HepG2 (cell line): ENCODE data around the gene EPM2AIP1. TPM values are rescaled to one million over a fixed set of nuclear protein-coding genes. Genes with fewer than 3 reads are reported as not detected.

Experiments used
- ETV6 ChIP-seq: sonication (generic); formaldehyde crosslinking; conservative IDR thresholded peaks from 2 replicates; pipeline ENCODE4 v1.4.0; 2020; ENCODE audit warnings: missing genetic modification reagents
- HNF4A ChIP-seq: sonication (generic); formaldehyde crosslinking; IDR thresholded peaks from 2 replicates; pipeline ENCODE4 v1.4.0; 2020; ENCODE audit warnings: missing genetic modification reagents
- MTA1 ChIP-seq: sonication (generic); formaldehyde crosslinking; IDR thresholded peaks from 2 replicates; pipeline ENCODE4 v1.4.0; 2020; ENCODE audit warnings: missing genetic modification reagents, mild to moderate bottlenecking, borderline replicate concordance
- PAWR ChIP-seq: sonication (generic); formaldehyde crosslinking; IDR thresholded peaks from 2 replicates; pipeline ENCODE4 v1.4.0; 2020; ENCODE audit warnings: missing genetic modification reagents, mild to moderate bottlenecking, borderline replicate concordance
- SMARCC2 ChIP-seq: fragments of 450-650 bp; IDR thresholded peaks from 2 replicates; pipeline ENCODE4 v1.6.1; 2017; ENCODE audit warnings: antibody characterized with exemption, mild to moderate bottlenecking
- SOX5 ChIP-seq: IDR thresholded peaks from 2 replicates; pipeline ENCODE4 v1.6.1; 2016; ENCODE audit warnings: borderline replicate concordance
- SOX6 ChIP-seq, 2 experiments: fragments of 450-650 bp in 1 of 2; sonication (generic) in 1 of 2; formaldehyde crosslinking in 1 of 2; IDR thresholded peaks; 2 replicates each; pipeline versions ENCODE4 v1.4.0 to v1.6.1; 2017 to 2020; ENCODE audit warnings: antibody characterized with exemption in 1 of 2, mild to moderate bottlenecking in 1 of 2, missing genetic modification reagents in 1 of 2
- TOPORS ChIP-seq: sonication (generic); formaldehyde crosslinking; IDR thresholded peaks from 2 replicates; pipeline ENCODE4 v1.8.0; 2023; ENCODE audit warnings: mild to moderate bottlenecking, missing genetic modification reagents
- ZEB1 ChIP-seq: IDR thresholded peaks from 2 replicates; pipeline ENCODE4 v1.6.1; 2012; ENCODE audit warnings: mild to moderate bottlenecking, low read depth, inconsistent platforms; ENCODE audit not compliant: insufficient replicate concordance
- ZFP36L2 ChIP-seq: sonication (generic); formaldehyde crosslinking; IDR thresholded peaks from 2 replicates; pipeline ENCODE4 v1.4.0; 2020; ENCODE audit warnings: missing genetic modification reagents
- ZNF101 ChIP-seq: sonication (generic); formaldehyde crosslinking; IDR thresholded peaks from 2 replicates; pipeline ENCODE4 v1.4.0; 2020; ENCODE audit warnings: mild to moderate bottlenecking, low read depth, missing genetic modification reagents, borderline replicate concordance
- ZNF660 ChIP-seq: sonication (generic); formaldehyde crosslinking; IDR thresholded peaks from 2 replicates; pipeline ENCODE4 v1.5.1; 2020; ENCODE audit warnings: mild to moderate bottlenecking, low read depth, missing genetic modification reagents, borderline replicate concordance
- polyA plus RNA-seq, 8 experiments: library from polyadenylated mRNA; depleted of rRNA in 3 of 8; stranded (reverse) in 7 of 8; unstranded in 1 of 8; fragments of >200 nt; fragmentation: Illumina TruSeq in 4 of 8; extraction: Trizol in 4 of 8; gene quantifications; 2 replicates each; pipeline versions ENCODE4 v1.2.1 to v1.2.3, GENCODE V29; 2011 to 2016; ENCODE audit warnings: low read depth in 4 of 8, missing spikeins in 1 of 8, mixed read lengths in 1 of 8; ENCODE audit not compliant: insufficient read depth in 1 of 8
- total RNA-seq, 5 experiments: library from RNA; depleted of rRNA; stranded (reverse); fragments of >200 nt; fragmentation: Illumina TruSeq; extraction: Trizol; gene quantifications; 2 replicates each; pipeline ENCODE4 v1.2.3, GENCODE V29; 2016; ENCODE audit warnings: low read depth in 1 of 5
- TF ChIP-seq, protein P1 (sequence below): IDR thresholded peaks from 2 replicates; pipeline ENCODE4 v1.6.1; 2016; ENCODE audit warnings: missing genetic modification reagents, missing compliant biosample characterization
- TF ChIP-seq, protein P2 (sequence below): IDR thresholded peaks from 2 replicates; pipeline ENCODE4 v1.6.1; 2012; ENCODE audit warnings: low read length, improper control_type of control experiment
- TF ChIP-seq, protein P3 (sequence below): sonication (generic); formaldehyde crosslinking; IDR thresholded peaks from 2 replicates; pipeline ENCODE4 v1.4.0; 2020; ENCODE audit warnings: missing genetic modification reagents
- TF ChIP-seq, protein P4 (sequence below): sonication (generic); formaldehyde crosslinking; IDR thresholded peaks from 2 replicates; pipeline ENCODE4 v1.4.0; 2020; ENCODE audit warnings: mild to moderate bottlenecking, missing genetic modification reagents
- TF ChIP-seq, protein P5 (sequence below): sonication (generic); formaldehyde crosslinking; IDR thresholded peaks from 2 replicates; pipeline ENCODE4 v1.5.0; 2020; ENCODE audit warnings: mild to moderate bottlenecking, missing genetic modification reagents

Gene EPM2AIP1
- total and polyA plus RNA-seq, 2 of the 13 experiments (the other 11 are each of a cell fraction or from before 2014, with no cell fraction given), result 10.7 to 23.0 TPM

DNA sequence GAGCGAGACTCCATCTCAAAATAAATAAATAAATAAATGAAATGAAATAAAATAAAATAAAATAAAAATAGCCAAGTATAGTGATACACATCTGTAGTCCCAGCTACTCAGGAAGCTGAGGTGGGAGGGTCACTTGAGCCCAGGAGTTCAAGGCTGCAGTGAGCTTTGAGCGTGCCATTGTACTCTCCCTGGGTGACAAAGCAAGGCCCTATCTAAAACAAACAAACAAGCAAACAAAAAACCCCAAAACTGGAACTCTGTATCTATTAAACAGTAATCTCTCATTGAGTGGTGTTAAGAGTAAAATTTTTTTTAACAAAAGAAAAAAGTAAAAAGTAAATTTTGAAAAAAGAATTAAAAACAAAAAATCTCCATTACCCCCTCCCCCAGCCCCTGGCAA, 20.8 kb downstream of the EPM2AIP1 start (continued):
- TF ChIP-seq ZNF660 (CRISPR knock-in tag), result no peak
- no peak for TF ChIP-seq ZNF101
- TF ChIP-seq TOPORS (CRISPR knock-in tag), result no peak
- TF ChIP-seq SMARCC2, result no peak
- peak; percentile 83 for TF ChIP-seq SOX5 (CRISPR knock-in tag)
- TF ChIP-seq, protein P1, sequence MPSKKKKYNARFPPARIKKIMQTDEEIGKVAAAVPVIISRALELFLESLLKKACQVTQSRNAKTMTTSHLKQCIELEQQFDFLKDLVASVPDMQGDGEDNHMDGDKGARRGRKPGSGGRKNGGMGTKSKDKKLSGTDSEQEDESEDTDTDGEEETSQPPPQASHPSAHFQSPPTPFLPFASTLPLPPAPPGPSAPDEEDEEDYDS (CRISPR knock-in tag), result no peak
- no peak for TF ChIP-seq ZFP36L2 (CRISPR knock-in tag)
- no peak for TF ChIP-seq ETV6 (CRISPR knock-in tag)
- TF ChIP-seq, protein P2, sequence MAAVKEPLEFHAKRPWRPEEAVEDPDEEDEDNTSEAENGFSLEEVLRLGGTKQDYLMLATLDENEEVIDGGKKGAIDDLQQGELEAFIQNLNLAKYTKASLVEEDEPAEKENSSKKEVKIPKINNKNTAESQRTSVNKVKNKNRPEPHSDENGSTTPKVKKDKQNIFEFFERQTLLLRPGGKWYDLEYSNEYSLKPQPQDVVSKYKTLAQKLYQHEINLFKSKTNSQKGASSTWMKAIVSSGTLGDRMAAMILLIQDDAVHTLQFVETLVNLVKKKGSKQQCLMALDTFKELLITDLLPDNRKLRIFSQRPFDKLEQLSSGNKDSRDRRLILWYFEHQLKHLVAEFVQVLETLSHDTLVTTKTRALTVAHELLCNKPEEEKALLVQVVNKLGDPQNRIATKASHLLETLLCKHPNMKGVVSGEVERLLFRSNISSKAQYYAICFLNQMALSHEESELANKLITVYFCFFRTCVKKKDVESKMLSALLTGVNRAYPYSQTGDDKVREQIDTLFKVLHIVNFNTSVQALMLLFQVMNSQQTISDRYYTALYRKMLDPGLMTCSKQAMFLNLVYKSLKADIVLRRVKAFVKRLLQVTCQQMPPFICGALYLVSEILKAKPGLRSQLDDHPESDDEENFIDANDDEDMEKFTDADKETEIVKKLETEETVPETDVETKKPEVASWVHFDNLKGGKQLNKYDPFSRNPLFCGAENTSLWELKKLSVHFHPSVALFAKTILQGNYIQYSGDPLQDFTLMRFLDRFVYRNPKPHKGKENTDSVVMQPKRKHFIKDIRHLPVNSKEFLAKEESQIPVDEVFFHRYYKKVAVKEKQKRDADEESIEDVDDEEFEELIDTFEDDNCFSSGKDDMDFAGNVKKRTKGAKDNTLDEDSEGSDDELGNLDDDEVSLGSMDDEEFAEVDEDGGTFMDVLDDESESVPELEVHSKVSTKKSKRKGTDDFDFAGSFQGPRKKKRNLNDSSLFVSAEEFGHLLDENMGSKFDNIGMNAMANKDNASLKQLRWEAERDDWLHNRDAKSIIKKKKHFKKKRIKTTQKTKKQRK, result no peak
- TF ChIP-seq, protein P3, sequence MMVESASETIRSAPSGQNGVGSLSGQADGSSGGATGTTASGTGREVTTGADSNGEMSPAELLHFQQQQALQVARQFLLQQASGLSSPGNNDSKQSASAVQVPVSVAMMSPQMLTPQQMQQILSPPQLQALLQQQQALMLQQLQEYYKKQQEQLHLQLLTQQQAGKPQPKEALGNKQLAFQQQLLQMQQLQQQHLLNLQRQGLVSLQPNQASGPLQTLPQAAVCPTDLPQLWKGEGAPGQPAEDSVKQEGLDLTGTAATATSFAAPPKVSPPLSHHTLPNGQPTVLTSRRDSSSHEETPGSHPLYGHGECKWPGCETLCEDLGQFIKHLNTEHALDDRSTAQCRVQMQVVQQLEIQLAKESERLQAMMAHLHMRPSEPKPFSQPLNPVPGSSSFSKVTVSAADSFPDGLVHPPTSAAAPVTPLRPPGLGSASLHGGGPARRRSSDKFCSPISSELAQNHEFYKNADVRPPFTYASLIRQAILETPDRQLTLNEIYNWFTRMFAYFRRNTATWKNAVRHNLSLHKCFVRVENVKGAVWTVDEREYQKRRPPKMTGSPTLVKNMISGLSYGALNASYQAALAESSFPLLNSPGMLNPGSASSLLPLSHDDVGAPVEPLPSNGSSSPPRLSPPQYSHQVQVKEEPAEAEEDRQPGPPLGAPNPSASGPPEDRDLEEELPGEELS, result peak; percentile 86
- TF ChIP-seq HNF4A (CRISPR knock-in tag), result peak; percentile 41
- TF ChIP-seq ZEB1, result no peak
- TF ChIP-seq, protein P4, sequence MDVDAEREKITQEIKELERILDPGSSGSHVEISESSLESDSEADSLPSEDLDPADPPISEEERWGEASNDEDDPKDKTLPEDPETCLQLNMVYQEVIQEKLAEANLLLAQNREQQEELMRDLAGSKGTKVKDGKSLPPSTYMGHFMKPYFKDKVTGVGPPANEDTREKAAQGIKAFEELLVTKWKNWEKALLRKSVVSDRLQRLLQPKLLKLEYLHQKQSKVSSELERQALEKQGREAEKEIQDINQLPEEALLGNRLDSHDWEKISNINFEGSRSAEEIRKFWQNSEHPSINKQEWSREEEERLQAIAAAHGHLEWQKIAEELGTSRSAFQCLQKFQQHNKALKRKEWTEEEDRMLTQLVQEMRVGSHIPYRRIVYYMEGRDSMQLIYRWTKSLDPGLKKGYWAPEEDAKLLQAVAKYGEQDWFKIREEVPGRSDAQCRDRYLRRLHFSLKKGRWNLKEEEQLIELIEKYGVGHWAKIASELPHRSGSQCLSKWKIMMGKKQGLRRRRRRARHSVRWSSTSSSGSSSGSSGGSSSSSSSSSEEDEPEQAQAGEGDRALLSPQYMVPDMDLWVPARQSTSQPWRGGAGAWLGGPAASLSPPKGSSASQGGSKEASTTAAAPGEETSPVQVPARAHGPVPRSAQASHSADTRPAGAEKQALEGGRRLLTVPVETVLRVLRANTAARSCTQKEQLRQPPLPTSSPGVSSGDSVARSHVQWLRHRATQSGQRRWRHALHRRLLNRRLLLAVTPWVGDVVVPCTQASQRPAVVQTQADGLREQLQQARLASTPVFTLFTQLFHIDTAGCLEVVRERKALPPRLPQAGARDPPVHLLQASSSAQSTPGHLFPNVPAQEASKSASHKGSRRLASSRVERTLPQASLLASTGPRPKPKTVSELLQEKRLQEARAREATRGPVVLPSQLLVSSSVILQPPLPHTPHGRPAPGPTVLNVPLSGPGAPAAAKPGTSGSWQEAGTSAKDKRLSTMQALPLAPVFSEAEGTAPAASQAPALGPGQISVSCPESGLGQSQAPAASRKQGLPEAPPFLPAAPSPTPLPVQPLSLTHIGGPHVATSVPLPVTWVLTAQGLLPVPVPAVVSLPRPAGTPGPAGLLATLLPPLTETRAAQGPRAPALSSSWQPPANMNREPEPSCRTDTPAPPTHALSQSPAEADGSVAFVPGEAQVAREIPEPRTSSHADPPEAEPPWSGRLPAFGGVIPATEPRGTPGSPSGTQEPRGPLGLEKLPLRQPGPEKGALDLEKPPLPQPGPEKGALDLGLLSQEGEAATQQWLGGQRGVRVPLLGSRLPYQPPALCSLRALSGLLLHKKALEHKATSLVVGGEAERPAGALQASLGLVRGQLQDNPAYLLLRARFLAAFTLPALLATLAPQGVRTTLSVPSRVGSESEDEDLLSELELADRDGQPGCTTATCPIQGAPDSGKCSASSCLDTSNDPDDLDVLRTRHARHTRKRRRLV (CRISPR knock-in tag), result no peak
- TF ChIP-seq, protein P5, sequence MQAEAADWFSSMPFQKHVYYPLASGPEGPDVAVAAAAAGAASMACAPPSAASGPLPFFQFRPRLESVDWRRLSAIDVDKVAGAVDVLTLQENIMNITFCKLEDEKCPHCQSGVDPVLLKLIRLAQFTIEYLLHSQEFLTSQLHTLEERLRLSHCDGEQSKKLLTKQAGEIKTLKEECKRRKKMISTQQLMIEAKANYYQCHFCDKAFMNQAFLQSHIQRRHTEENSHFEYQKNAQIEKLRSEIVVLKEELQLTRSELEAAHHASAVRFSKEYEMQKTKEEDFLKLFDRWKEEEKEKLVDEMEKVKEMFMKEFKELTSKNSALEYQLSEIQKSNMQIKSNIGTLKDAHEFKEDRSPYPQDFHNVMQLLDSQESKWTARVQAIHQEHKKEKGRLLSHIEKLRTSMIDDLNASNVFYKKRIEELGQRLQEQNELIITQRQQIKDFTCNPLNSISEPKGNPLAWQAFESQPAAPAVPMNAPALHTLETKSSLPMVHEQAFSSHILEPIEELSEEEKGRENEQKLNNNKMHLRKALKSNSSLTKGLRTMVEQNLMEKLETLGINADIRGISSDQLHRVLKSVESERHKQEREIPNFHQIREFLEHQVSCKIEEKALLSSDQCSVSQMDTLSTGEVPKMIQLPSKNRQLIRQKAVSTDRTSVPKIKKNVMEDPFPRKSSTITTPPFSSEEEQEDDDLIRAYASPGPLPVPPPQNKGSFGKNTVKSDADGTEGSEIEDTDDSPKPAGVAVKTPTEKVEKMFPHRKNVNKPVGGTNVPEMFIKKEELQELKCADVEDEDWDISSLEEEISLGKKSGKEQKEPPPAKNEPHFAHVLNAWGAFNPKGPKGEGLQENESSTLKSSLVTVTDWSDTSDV (CRISPR knock-in tag), result no peak
- TF ChIP-seq PAWR (CRISPR knock-in tag), result no peak
- TF ChIP-seq MTA1 (CRISPR knock-in tag), result no peak
- no peak for TF ChIP-seq SOX6 (IDR thresholded peaks at IDR 0.05)
- TF ChIP-seq SOX6 (CRISPR knock-in tag; IDR thresholded peaks at IDR 0.05), result peak; percentile 86
